Measurements from ENCODE around the gene AHCY.

Gene AHCY

DNA sequence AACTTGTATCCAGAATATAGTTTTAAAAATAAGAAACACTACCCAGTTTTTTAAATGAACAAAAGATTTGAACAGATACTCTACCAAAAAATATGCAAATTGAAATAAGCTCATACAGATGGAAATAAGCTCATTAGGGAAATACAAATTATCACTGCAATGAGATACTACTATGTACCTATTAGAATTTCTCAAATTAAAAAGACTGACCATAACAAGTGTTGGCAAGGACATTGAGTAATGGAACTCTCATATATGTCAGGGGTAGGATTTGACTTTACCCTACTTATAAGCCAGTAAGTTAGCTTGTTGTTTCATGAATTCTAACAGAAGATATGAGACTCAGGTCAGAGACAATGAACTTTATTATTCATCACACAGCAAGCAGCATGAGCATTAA, 71.5 kb downstream of the AHCY start:
- H3K4me3 ChIP-seq (ENCODE audit: low read depth, low read length): no peak overlapping the region
- no peak for TF ChIP-seq CTCF (IDR thresholded peaks at IDR 0.05; ENCODE audit: control insufficient read depth, extremely low read depth, insufficient read depth)
- DNase-seq (ENCODE audit: low read depth): no peak

Data from LNCaP clone FGC (cell line).